Measurements from ENCODE around the gene TSNAX. TPM values are rescaled to one million over a fixed set of nuclear protein-coding genes. Genes with fewer than 3 reads are reported as not detected.

TSNAX gene
- 26.4 TPM for polyA plus RNA-seq (2013, experiment 1 of 2)
- polyA plus RNA-seq (2013, experiment 2 of 2): 26.4 TPM

GRCh38 chr1:231528172-231529029 is at the start of gene TSNAX:
Gene TSNAX, plus strand, starts transcription at chr1:231528669. Its CDS starts 142 bp downstream, at chr1:231528811.
- peak; percentile 97 for DNase-seq
- H4K5ac ChIP-seq (ENCODE audit: low read length): no peak within 1 kb of the TSS
- no CpG with 5 or more reads among the region's 61 CpGs for WGBS (ENCODE audit: extremely low coverage, insufficient coverage, low lambda C conversion rate)
- H3K4me1 ChIP-seq (ENCODE audit: control insufficient read depth, low read depth, low read length): peaks cover 2% of the 10 kb centered on the region
- H3K23ac ChIP-seq (ENCODE audit: low read length): no peak within 1 kb of the TSS
- H3K27ac ChIP-seq (ENCODE audit: low read depth, low read length): peak within 1 kb of the TSS; percentile 69
- H3K79me1 ChIP-seq (ENCODE audit: low read length): peaks cover 4% of the 10 kb centered on the region
- H3K4me2 ChIP-seq (ENCODE audit: low read length): peak within 1 kb of the TSS; percentile 54
- H2BK5ac ChIP-seq (ENCODE audit: low read length): no peak within 1 kb of the TSS
- no peaks in the 10 kb centered on the region for H3K27me3 ChIP-seq (ENCODE audit: insufficient read depth, low read length, poor library complexity)
- peak within 1 kb of the TSS; percentile 95 for H3K56ac ChIP-seq (ENCODE audit: low read length)
- no peak within 1 kb of the TSS for H2AK5ac ChIP-seq (ENCODE audit: low read length)
- H3K4ac ChIP-seq (ENCODE audit: low read depth, low read length): no peak within 1 kb of the TSS
- H2BK15ac ChIP-seq (replicated peaks; ENCODE audit: low read depth): no peak within 1 kb of the TSS
- H3K4me3 ChIP-seq (ENCODE audit: low read length): peak within 1 kb of the TSS; percentile 90
- H4K8ac ChIP-seq (ENCODE audit: low read depth, low read length): no peak within 1 kb of the TSS
- H3K79me2 ChIP-seq (ENCODE audit: control insufficient read depth, insufficient read depth, low read length): peaks cover 10% of the 10 kb centered on the region
- H2BK120ac ChIP-seq (ENCODE audit: low read depth, low read length): no peak within 1 kb of the TSS
- peak within 1 kb of the TSS; percentile 95 for H3K9ac ChIP-seq (ENCODE audit: low read length)
- H3K18ac ChIP-seq (ENCODE audit: low read length): peak within 1 kb of the TSS; percentile 16
- no peaks in the 10 kb centered on the region for H3K36me3 ChIP-seq (ENCODE audit: control insufficient read depth, insufficient read depth, low read length)

- Histone ChIP-seq H3K79me2 (ENCODE audit: control insufficient read depth, insufficient read depth, low read length) (no peaks in the 10 kb centered on the region), H4K5ac (ENCODE audit: low read length) (no peak overlapping the region), H3K27me3 (ENCODE audit: insufficient read depth, low read length, poor library complexity) (no peaks in the 10 kb centered on the region), H2BK15ac (replicated peaks; ENCODE audit: low read depth) (no peak overlapping the region), H3K79me1 (ENCODE audit: low read length) (no peaks in the 10 kb centered on the region), H3K4me3 (ENCODE audit: low read length) (no peak overlapping the region), H3K36me3 (ENCODE audit: control insufficient read depth, insufficient read depth, low read length) (no peaks in the 10 kb centered on the region), H4K8ac (ENCODE audit: low read depth, low read length) (no peak overlapping the region), H3K56ac (ENCODE audit: low read length) (no peak overlapping the region), H2BK120ac (ENCODE audit: low read depth, low read length) (no peak overlapping the region), H3K23ac (ENCODE audit: low read length) (no peak overlapping the region), H3K9ac (ENCODE audit: low read length) (no peak overlapping the region), H3K18ac (ENCODE audit: low read length) (no peak overlapping the region), H2AK5ac (ENCODE audit: low read length) (no peak overlapping the region), H3K4me2 (ENCODE audit: low read length) (no peak overlapping the region), H3K27ac (ENCODE audit: low read depth, low read length) (no peak overlapping the region), H3K4me1 (ENCODE audit: control insufficient read depth, low read depth, low read length) (no peaks in the 10 kb centered on the region), H2BK5ac (ENCODE audit: low read length) (no peak overlapping the region), H3K4ac (ENCODE audit: low read depth, low read length) (no peak overlapping the region)
- no CpG with 5 or more reads among the region's 9 CpGs for WGBS (ENCODE audit: extremely low coverage, insufficient coverage, low lambda C conversion rate)
- DNase-seq: peak; percentile 14
Observed at GRCh38 chr1:231478811-231479210, 49.7 kb upstream of the TSNAX start.

GRCh38 chr1:231480008-231480407 is 48.5 kb upstream of the TSNAX start:
- H3K4me1 ChIP-seq (ENCODE audit: control insufficient read depth, low read depth, low read length): no peaks in the 10 kb centered on the region
- H3K79me1 ChIP-seq (ENCODE audit: low read length): no peaks in the 10 kb centered on the region
- H4K8ac ChIP-seq (ENCODE audit: low read depth, low read length): no peak overlapping the region
- no peak overlapping the region for H4K5ac ChIP-seq (ENCODE audit: low read length)
- H3K27me3 ChIP-seq (ENCODE audit: insufficient read depth, low read length, poor library complexity): no peaks in the 10 kb centered on the region
- H3K4me3 ChIP-seq (ENCODE audit: low read length): no peak overlapping the region
- H3K18ac ChIP-seq (ENCODE audit: low read length): no peak overlapping the region
- H3K36me3 ChIP-seq (ENCODE audit: control insufficient read depth, insufficient read depth, low read length): no peaks in the 10 kb centered on the region
- no peaks in the 10 kb centered on the region for H3K79me2 ChIP-seq (ENCODE audit: control insufficient read depth, insufficient read depth, low read length)
- no peak overlapping the region for H2BK5ac ChIP-seq (ENCODE audit: low read length)
- H3K56ac ChIP-seq (ENCODE audit: low read length): no peak overlapping the region
- WGBS (ENCODE audit: extremely low coverage, insufficient coverage, low lambda C conversion rate): no CpG with 5 or more reads among the region's 2 CpGs
- H3K4me2 ChIP-seq (ENCODE audit: low read length): no peak overlapping the region
- no peak for DNase-seq
- no peak overlapping the region for H3K27ac ChIP-seq (ENCODE audit: low read depth, low read length)
- H3K9ac ChIP-seq (ENCODE audit: low read length): no peak overlapping the region
- no peak overlapping the region for H2AK5ac ChIP-seq (ENCODE audit: low read length)
- H2BK15ac ChIP-seq (replicated peaks; ENCODE audit: low read depth): no peak overlapping the region
- H3K23ac ChIP-seq (ENCODE audit: low read length): no peak overlapping the region
- H2BK120ac ChIP-seq (ENCODE audit: low read depth, low read length): no peak overlapping the region
- no peak overlapping the region for H3K4ac ChIP-seq (ENCODE audit: low read depth, low read length)

GRCh38 chr1:231481289-231481688 is 47.2 kb upstream of the TSNAX start:
- Histone ChIP-seq H2BK5ac (ENCODE audit: low read length) (no peak overlapping the region), H3K23ac (ENCODE audit: low read length) (no peak overlapping the region), H3K27me3 (ENCODE audit: insufficient read depth, low read length, poor library complexity) (no peaks in the 10 kb centered on the region), H2AK5ac (ENCODE audit: low read length) (no peak overlapping the region), H2BK120ac (ENCODE audit: low read depth, low read length) (no peak overlapping the region), H3K27ac (ENCODE audit: low read depth, low read length) (no peak overlapping the region), H4K8ac (ENCODE audit: low read depth, low read length) (no peak overlapping the region), H3K56ac (ENCODE audit: low read length) (no peak overlapping the region), H4K5ac (ENCODE audit: low read length) (no peak overlapping the region), H3K79me1 (ENCODE audit: low read length) (no peaks in the 10 kb centered on the region), H2BK15ac (replicated peaks; ENCODE audit: low read depth) (no peak overlapping the region), H3K79me2 (ENCODE audit: control insufficient read depth, insufficient read depth, low read length) (no peaks in the 10 kb centered on the region), H3K18ac (ENCODE audit: low read length) (no peak overlapping the region), H3K4me3 (ENCODE audit: low read length) (no peak overlapping the region), H3K4ac (ENCODE audit: low read depth, low read length) (no peak overlapping the region), H3K9ac (ENCODE audit: low read length) (no peak overlapping the region), H3K4me1 (ENCODE audit: control insufficient read depth, low read depth, low read length) (no peaks in the 10 kb centered on the region), H3K4me2 (ENCODE audit: low read length) (no peak overlapping the region), H3K36me3 (ENCODE audit: control insufficient read depth, insufficient read depth, low read length) (no peaks in the 10 kb centered on the region)
- no peak for DNase-seq
- no CpG with 5 or more reads among the region's 2 CpGs for WGBS (ENCODE audit: extremely low coverage, insufficient coverage, low lambda C conversion rate)

- no peaks in the 10 kb centered on the region for H3K4me1 ChIP-seq (ENCODE audit: control insufficient read depth, low read depth, low read length)
- H4K8ac ChIP-seq (ENCODE audit: low read depth, low read length): no peak overlapping the region
- no peak overlapping the region for H2BK15ac ChIP-seq (replicated peaks; ENCODE audit: low read depth)
- H2AK5ac ChIP-seq (ENCODE audit: low read length): no peak overlapping the region
- no peak overlapping the region for H3K23ac ChIP-seq (ENCODE audit: low read length)
- H3K4me3 ChIP-seq (ENCODE audit: low read length): no peak overlapping the region
- no peak overlapping the region for H3K27ac ChIP-seq (ENCODE audit: low read depth, low read length)
- no peaks in the 10 kb centered on the region for H3K79me2 ChIP-seq (ENCODE audit: control insufficient read depth, insufficient read depth, low read length)
- no peaks in the 10 kb centered on the region for H3K79me1 ChIP-seq (ENCODE audit: low read length)
- H3K27me3 ChIP-seq (ENCODE audit: insufficient read depth, low read length, poor library complexity): no peaks in the 10 kb centered on the region
- no peak overlapping the region for H4K5ac ChIP-seq (ENCODE audit: low read length)
- H3K36me3 ChIP-seq (ENCODE audit: control insufficient read depth, insufficient read depth, low read length): no peaks in the 10 kb centered on the region
- no peak overlapping the region for H3K4me2 ChIP-seq (ENCODE audit: low read length)
- H3K18ac ChIP-seq (ENCODE audit: low read length): no peak overlapping the region
- H2BK5ac ChIP-seq (ENCODE audit: low read length): no peak overlapping the region
- H3K4ac ChIP-seq (ENCODE audit: low read depth, low read length): no peak overlapping the region
- no peak overlapping the region for H3K56ac ChIP-seq (ENCODE audit: low read length)
- H3K9ac ChIP-seq (ENCODE audit: low read length): no peak overlapping the region
- no peak for DNase-seq
- no peak overlapping the region for H2BK120ac ChIP-seq (ENCODE audit: low read depth, low read length)
- WGBS (ENCODE audit: extremely low coverage, insufficient coverage, low lambda C conversion rate): no CpG with 5 or more reads among the region's 6 CpGs
Observed at GRCh38 chr1:231485029-231485784, 43.3 kb upstream of the TSNAX start.
